Breast epithelium (tissue), 3 donors: ENCODE measurements around the gene SLC5A7.

Experiments
- POLR2A ChIP-seq: fragments of 450-650 bp; IDR thresholded peaks from one replicate; pipeline ENCODE4 v1.6.1; 2016; ENCODE audit warnings: antibody characterized with exemption, mild to moderate bottlenecking, moderate library complexity
- POLR2AphosphoS5 ChIP-seq, 3 donors: sonication (generic); formaldehyde crosslinking; IDR thresholded peaks; one replicate each; pipeline ENCODE4 v1.6.1; 2017; ENCODE audit warnings: antibody characterized with exemption in 3 of 3
- TF ChIP-seq, protein P1 (sequence below), 3 donors: fragments of 450-650 bp; IDR thresholded peaks; one replicate each; pipeline ENCODE4 v1.5.1; 2016 to 2017; ENCODE audit warnings: antibody characterized with exemption in 3 of 3, mild to moderate bottlenecking in 3 of 3, moderate library complexity in 3 of 3

- TF ChIP-seq, protein P1, sequence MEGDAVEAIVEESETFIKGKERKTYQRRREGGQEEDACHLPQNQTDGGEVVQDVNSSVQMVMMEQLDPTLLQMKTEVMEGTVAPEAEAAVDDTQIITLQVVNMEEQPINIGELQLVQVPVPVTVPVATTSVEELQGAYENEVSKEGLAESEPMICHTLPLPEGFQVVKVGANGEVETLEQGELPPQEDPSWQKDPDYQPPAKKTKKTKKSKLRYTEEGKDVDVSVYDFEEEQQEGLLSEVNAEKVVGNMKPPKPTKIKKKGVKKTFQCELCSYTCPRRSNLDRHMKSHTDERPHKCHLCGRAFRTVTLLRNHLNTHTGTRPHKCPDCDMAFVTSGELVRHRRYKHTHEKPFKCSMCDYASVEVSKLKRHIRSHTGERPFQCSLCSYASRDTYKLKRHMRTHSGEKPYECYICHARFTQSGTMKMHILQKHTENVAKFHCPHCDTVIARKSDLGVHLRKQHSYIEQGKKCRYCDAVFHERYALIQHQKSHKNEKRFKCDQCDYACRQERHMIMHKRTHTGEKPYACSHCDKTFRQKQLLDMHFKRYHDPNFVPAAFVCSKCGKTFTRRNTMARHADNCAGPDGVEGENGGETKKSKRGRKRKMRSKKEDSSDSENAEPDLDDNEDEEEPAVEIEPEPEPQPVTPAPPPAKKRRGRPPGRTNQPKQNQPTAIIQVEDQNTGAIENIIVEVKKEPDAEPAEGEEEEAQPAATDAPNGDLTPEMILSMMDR (IDR thresholded peaks at IDR 0.05): no peak
- TF ChIP-seq POLR2A: no peak
- no peak for TF ChIP-seq POLR2AphosphoS5 (IDR thresholded peaks at IDR 0.05)
Observed at GRCh38 chr2:107961395-107961794, 24.9 kb upstream of the SLC5A7 start.
